ENCODE measurements around the gene NEU3. TPM values are rescaled to one million over a fixed set of nuclear protein-coding genes. Genes with fewer than 3 reads are reported as not detected.
"Not testable (repeated sequence)": the region's sequence is repeated elsewhere in the genome, so short reads cannot be mapped to it uniquely, and the experiment has no call there.

NEU3 gene
- total and polyA plus RNA-seq, 2 donors, result 9.3 to 14.4 TPM

DNA sequence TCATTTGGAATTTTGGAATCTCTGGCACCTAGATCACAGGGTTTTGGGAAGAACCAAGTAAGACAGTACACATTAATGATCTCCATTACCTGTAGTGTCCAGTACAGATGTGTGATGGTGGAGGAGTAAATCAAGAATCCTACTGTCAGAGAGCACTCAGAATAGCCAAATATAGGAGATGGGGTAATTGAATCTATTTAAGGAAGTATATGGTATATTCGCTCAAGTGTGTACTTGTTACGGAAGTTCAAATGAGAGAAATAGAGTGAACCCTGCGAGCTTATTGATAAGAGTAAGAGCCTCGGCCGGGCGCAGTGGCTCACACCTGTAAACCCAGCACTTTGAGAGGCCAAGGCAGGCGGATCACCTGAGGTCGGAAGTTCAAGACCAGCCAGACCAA is 37.5 kb upstream of the NEU3 start:
- H3K4me3 ChIP-seq (ENCODE audit: low read length in 2 of 2), result no peak overlapping the region

DNA sequence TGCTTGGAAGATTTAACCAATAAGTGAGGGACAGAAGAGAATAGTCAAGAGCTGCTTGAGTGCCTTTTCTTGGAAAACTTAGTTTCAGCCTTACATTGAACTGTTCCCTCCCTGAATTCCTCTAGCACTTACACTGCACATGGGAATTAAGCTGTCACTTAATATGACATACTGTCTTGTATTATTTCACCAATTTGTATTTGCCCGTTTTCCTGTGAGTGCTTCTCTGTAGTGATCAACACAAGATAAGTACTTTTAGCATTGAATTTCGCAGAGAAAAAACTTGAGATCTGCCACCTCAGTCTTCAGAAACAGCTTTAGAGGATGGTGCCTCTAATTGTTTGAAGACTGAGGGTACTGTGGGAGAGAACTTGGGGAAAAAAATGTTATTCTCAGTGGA is 36.0 kb upstream of the NEU3 start:
- DNase-seq (ENCODE audit: low read depth in 6 of 9, low spot score in 9 of 9), result no peak
- Histone ChIP-seq H3K27me3 (ENCODE audit: control insufficient read depth in 2 of 2, insufficient read depth in 1 of 2, low read length in 1 of 2) (no peaks in the 10 kb centered on the region), H3K9me3 (ENCODE audit: control insufficient read depth in 2 of 2, insufficient read depth in 1 of 2, low read length in 1 of 2) (no peaks in the 10 kb centered on the region), H3K4me1 (ENCODE audit: control insufficient read depth in 2 of 2, insufficient read depth in 2 of 2, low read length in 2 of 2) (peaks cover 12 to 14% of the 10 kb centered on the region in 2 donors), H3K36me3 (ENCODE audit: control insufficient read depth in 2 of 2, insufficient read depth in 2 of 2, low read length in 1 of 2) (peaks cover 0 to 24% of the 10 kb centered on the region in 2 donors), H3K27ac (ENCODE audit: low read depth in 1 of 2, low read length in 1 of 2) (no peak overlapping the region), H3K4me3 (ENCODE audit: low read length in 2 of 2) (no peak overlapping the region)
- 90% methylated on average over 2 of the region's 2 CpGs for WGBS

More for the DNA sequence above, 37.5 kb upstream of the NEU3 start:
- H3K27me3 ChIP-seq (ENCODE audit: control insufficient read depth in 2 of 2, insufficient read depth in 1 of 2, low read length in 1 of 2), result no peaks in the 10 kb centered on the region
- DNase-seq (ENCODE audit: low read depth in 6 of 9, low spot score in 9 of 9), result no peak
- no peaks in the 10 kb centered on the region for H3K9me3 ChIP-seq (ENCODE audit: control insufficient read depth in 2 of 2, insufficient read depth in 1 of 2, low read length in 1 of 2)
- peaks cover 12 to 14% of the 10 kb centered on the region in 2 donors for H3K4me1 ChIP-seq (ENCODE audit: control insufficient read depth in 2 of 2, insufficient read depth in 2 of 2, low read length in 2 of 2)
- peaks cover 0 to 20% of the 10 kb centered on the region in 2 donors for H3K36me3 ChIP-seq (ENCODE audit: control insufficient read depth in 2 of 2, insufficient read depth in 2 of 2, low read length in 1 of 2)
- 98% methylated on average over 8 of the region's 8 CpGs for WGBS
- no peak overlapping the region for H3K27ac ChIP-seq (ENCODE audit: low read depth in 1 of 2, low read length in 1 of 2)

DNA sequence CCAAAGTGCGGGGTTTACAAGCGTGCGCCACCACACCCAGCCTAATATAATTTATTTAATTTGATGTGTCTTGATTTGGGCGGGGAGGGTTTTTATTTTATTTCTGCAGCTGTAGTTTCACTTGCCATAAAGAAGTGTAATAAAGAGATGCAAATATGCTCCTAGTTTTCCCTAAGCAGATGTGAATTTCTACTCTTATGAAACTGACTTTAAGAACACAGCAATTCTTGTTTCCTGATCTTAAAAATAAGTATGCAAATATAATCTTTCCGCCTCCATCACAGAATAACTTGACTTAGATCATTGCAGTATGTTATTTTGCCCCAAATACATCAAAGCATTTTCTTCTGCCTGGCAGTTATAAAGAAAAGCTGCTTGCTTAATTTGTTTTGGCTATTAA is 35.3 kb upstream of the NEU3 start:
- DNase-seq (ENCODE audit: low read depth in 6 of 9, low spot score in 9 of 9), result no peak
- Histone ChIP-seq H3K4me1 (ENCODE audit: control insufficient read depth in 2 of 2, insufficient read depth in 2 of 2, low read length in 2 of 2) (peaks cover 11 to 14% of the 10 kb centered on the region in 2 donors), H3K27ac (ENCODE audit: low read depth in 1 of 2, low read length in 1 of 2) (no peak overlapping the region), H3K4me3 (ENCODE audit: low read length in 2 of 2) (no peak overlapping the region), H3K36me3 (ENCODE audit: control insufficient read depth in 2 of 2, insufficient read depth in 2 of 2, low read length in 1 of 2) (peaks cover 0 to 24% of the 10 kb centered on the region in 2 donors), H3K27me3 (ENCODE audit: control insufficient read depth in 2 of 2, insufficient read depth in 1 of 2, low read length in 1 of 2) (no peaks in the 10 kb centered on the region), H3K9me3 (ENCODE audit: control insufficient read depth in 2 of 2, insufficient read depth in 1 of 2, low read length in 1 of 2) (no peaks in the 10 kb centered on the region)
- 92% methylated on average over 5 of the region's 5 CpGs for WGBS

DNA sequence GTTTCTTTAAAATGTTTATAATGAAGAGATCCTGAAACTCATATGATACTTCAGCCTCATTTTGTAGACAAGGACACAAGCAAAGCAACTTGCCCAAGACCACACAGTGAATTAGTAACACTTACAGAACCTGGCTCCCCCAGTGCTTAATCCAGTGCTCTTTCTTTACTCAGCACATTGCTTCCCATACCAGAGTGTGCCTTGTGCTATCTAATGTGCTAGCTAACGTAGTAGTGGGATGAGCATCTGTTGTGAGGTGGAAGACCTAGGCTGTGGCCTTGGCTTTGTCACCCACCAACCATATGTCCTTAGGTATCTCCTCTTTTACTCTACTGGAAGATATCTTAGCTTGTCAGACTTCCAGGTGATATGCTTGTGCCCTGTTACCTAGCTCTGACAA is 34.5 kb upstream of the NEU3 start:
- Histone ChIP-seq H3K27me3 (ENCODE audit: control insufficient read depth in 2 of 2, insufficient read depth in 1 of 2, low read length in 1 of 2) (no peaks in the 10 kb centered on the region), H3K36me3 (ENCODE audit: control insufficient read depth in 2 of 2, insufficient read depth in 2 of 2, low read length in 1 of 2) (peaks cover 0 to 24% of the 10 kb centered on the region in 2 donors), H3K9me3 (ENCODE audit: control insufficient read depth in 2 of 2, insufficient read depth in 1 of 2, low read length in 1 of 2) (no peaks in the 10 kb centered on the region), H3K4me3 (ENCODE audit: low read length in 2 of 2) (no peak overlapping the region), H3K4me1 (ENCODE audit: control insufficient read depth in 2 of 2, insufficient read depth in 2 of 2, low read length in 2 of 2) (peaks cover 10 to 14% of the 10 kb centered on the region in 2 donors), H3K27ac (ENCODE audit: low read depth in 1 of 2, low read length in 1 of 2) (no peak overlapping the region)
- 100% methylated on average over 1 of the region's 1 CpG for WGBS
- DNase-seq (ENCODE audit: low read depth in 6 of 9, low spot score in 9 of 9), result no peak

DNA sequence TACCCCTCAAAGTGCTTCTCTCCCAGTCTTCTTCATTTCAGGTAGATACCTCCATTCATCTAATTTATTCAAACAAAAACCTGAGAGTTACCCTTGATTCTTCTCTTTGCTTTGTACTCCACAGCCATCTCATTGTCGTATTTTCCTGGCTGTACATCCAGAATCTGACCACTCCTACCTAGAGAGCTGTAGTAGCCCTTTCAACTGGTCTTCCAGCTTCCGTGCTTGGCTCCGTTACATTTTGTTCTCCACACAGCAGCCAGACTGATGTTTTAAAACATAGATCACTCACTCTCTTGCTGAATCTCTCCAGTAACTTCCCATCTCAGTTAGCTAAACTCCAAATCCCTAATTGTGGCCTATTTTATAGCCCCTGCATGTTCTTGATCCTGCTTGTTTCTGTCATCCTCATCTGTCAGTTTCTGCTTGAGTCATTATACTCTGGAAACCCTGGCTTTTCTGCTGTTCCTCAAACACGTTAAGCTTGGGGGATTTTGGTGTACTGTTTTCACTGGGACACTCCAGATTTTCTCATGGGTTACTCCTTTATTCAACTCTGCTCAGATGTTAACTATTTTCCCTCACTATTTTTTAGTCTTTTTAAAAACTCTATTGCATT is 32.2 kb upstream of the NEU3 start:
- Histone ChIP-seq H3K36me3 (ENCODE audit: control insufficient read depth in 2 of 2, insufficient read depth in 2 of 2, low read length in 1 of 2) (peaks cover 0 to 22% of the 10 kb centered on the region in 2 donors), H3K4me3 (ENCODE audit: low read length in 2 of 2) (no peak overlapping the region), H3K27ac (ENCODE audit: low read depth in 1 of 2, low read length in 1 of 2) (no peak overlapping the region), H3K27me3 (ENCODE audit: control insufficient read depth in 2 of 2, insufficient read depth in 1 of 2, low read length in 1 of 2) (no peaks in the 10 kb centered on the region), H3K9me3 (ENCODE audit: control insufficient read depth in 2 of 2, insufficient read depth in 1 of 2, low read length in 1 of 2) (no peaks in the 10 kb centered on the region), H3K4me1 (ENCODE audit: control insufficient read depth in 2 of 2, insufficient read depth in 2 of 2, low read length in 2 of 2) (peaks cover 0 to 6% of the 10 kb centered on the region in 2 donors)
- peak in 1 of 9 donors; percentile 10 for DNase-seq (ENCODE audit: low read depth in 6 of 9, low spot score in 9 of 9)
- WGBS, result 93% methylated on average over 4 of the region's 4 CpGs

DNA sequence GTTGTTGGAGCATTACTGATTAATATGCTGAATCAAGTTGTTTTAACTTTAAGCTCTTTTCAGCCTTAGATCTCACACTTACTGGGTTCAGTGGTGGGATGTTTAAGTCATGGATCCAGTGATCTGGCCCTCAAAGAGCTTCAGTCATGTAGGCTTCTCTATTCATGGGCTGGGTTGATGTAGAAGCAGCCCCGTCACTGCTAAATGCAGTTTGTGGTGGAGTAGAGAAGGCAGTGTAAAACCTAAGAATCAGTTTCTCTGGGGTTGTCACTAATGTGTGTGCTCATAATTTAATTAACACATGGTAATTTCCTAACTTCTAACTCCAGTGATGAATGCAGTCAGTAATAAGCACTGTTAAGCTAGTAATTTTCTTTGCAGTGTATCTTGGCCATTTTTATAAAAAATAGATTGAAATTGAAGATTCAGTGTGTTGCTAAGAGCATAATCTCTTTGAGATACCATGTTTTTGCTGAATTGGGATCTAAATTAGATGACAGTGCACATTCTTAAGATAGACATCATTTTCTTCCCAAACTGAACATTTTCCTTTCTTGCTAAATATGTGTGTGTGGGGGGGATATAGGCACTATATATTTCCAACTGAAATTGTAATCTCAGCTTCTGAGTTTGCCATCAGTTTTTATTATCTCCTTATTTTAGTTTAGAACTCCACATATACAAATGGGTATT is 30.6 kb upstream of the NEU3 start:
- 94% methylated on average over 1 of the region's 1 CpG for WGBS
- Histone ChIP-seq H3K9me3 (ENCODE audit: control insufficient read depth in 2 of 2, insufficient read depth in 1 of 2, low read length in 1 of 2) (no peaks in the 10 kb centered on the region), H3K27me3 (ENCODE audit: control insufficient read depth in 2 of 2, insufficient read depth in 1 of 2, low read length in 1 of 2) (no peaks in the 10 kb centered on the region), H3K4me1 (ENCODE audit: control insufficient read depth in 2 of 2, insufficient read depth in 2 of 2, low read length in 2 of 2) (peaks cover 0 to 2% of the 10 kb centered on the region in 2 donors), H3K4me3 (ENCODE audit: low read length in 2 of 2) (no peak overlapping the region), H3K27ac (ENCODE audit: low read depth in 1 of 2, low read length in 1 of 2) (no peak overlapping the region), H3K36me3 (ENCODE audit: control insufficient read depth in 2 of 2, insufficient read depth in 2 of 2, low read length in 1 of 2) (peaks cover 0 to 18% of the 10 kb centered on the region in 2 donors)
- no peak for DNase-seq (ENCODE audit: low read depth in 6 of 9, low spot score in 9 of 9)

DNA sequence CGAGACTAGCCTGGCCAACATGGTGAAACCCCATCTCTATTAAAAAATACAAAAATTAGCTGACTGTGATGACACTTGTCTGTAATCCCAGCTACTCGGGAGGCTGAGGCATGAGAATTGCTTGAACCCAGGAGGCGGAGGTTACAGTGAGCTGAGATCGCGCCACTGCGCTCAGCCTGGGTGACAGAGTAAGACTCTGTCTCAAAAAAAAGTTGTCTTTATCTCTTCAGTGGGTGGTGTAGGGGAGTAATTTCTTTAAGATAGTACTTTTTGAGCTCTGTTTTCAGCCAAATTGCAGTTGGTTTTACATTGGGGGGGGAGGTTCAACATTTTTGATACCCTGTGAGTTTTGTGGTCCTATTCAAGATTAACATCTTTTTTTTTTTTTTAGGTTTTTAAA is 28.6 kb upstream of the NEU3 start:
- not testable (repeated sequence) for H3K4me3 ChIP-seq (ENCODE audit: low read length in 2 of 2); H3K27ac ChIP-seq (ENCODE audit: low read depth in 1 of 2, low read length in 1 of 2); H3K4me1 ChIP-seq (ENCODE audit: control insufficient read depth in 2 of 2, insufficient read depth in 2 of 2, low read length in 2 of 2); H3K27me3 ChIP-seq (ENCODE audit: control insufficient read depth in 2 of 2, insufficient read depth in 1 of 2, low read length in 1 of 2); DNase-seq (ENCODE audit: low read depth in 6 of 9, low spot score in 9 of 9); H3K9me3 ChIP-seq (ENCODE audit: control insufficient read depth in 2 of 2, insufficient read depth in 1 of 2, low read length in 1 of 2)
- H3K36me3 ChIP-seq (ENCODE audit: control insufficient read depth in 2 of 2, insufficient read depth in 2 of 2, low read length in 1 of 2), result peaks cover 0 to 15% of the 10 kb centered on the region in 2 donors
- 97% methylated on average over 6 of the region's 6 CpGs for WGBS

DNA sequence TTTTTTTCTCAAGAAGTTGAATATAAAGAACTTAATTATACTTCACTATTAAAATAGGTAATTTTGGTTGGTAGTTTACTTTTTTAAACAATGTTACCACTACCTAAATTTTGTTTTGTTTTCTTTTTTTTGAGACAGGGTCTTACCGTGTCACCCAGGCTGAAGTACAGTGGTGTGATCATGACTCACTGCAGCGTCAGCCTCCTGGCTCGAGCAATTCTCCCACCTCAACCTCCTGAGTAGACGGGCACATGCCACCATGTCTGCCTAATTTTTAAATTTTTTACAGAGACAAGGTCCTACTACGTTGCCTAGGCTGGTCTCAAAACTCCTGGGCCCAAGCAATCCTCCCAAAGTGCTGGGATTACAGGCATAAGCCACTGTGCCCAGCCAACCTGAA is 22.1 kb upstream of the NEU3 start:
- no peaks in the 10 kb centered on the region for H3K9me3 ChIP-seq (ENCODE audit: control insufficient read depth in 2 of 2, insufficient read depth in 1 of 2, low read length in 1 of 2)
- WGBS, result 87% methylated on average over 5 of the region's 5 CpGs
- H3K27ac ChIP-seq (ENCODE audit: low read depth in 1 of 2, low read length in 1 of 2), result no peak overlapping the region
- no peaks in the 10 kb centered on the region for H3K27me3 ChIP-seq (ENCODE audit: control insufficient read depth in 2 of 2, insufficient read depth in 1 of 2, low read length in 1 of 2)
- no peak overlapping the region for H3K4me3 ChIP-seq (ENCODE audit: low read length in 2 of 2)
- no peak for DNase-seq (ENCODE audit: low read depth in 6 of 9, low spot score in 9 of 9)
- H3K4me1 ChIP-seq (ENCODE audit: control insufficient read depth in 2 of 2, insufficient read depth in 2 of 2, low read length in 2 of 2), result no peaks in the 10 kb centered on the region
- H3K36me3 ChIP-seq (ENCODE audit: control insufficient read depth in 2 of 2, insufficient read depth in 2 of 2, low read length in 1 of 2), result peaks cover 21 to 41% of the 10 kb centered on the region in 2 donors

DNA sequence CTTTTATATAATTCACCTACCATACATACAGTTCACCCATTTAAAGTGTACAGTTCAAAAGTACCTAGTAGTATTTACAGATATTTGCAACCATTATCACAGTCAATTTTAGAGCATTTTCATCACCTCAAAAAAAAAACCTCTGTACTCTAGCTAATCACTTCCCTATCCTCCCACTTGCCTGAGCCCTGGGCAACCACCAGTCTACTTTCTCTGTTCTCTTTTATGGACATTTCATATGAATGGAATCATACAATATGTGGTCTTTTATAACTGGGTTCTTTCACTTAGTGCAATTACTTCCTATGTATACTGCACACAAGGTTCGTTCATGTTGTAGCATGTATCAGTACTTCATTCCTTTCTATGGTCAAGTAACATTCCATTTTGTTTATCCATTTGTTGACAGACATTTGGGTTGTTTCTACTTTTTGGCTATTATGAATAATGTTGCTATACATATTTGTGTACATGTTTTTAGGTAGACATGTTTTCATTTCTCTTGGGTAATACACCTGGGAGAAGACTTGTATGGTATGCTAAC is 17.8 kb upstream of the NEU3 start:
- Histone ChIP-seq H3K27ac (ENCODE audit: low read depth in 1 of 2, low read length in 1 of 2) (no peak overlapping the region), H3K27me3 (ENCODE audit: control insufficient read depth in 2 of 2, insufficient read depth in 1 of 2, low read length in 1 of 2) (no peaks in the 10 kb centered on the region), H3K4me1 (ENCODE audit: control insufficient read depth in 2 of 2, insufficient read depth in 2 of 2, low read length in 2 of 2) (no peaks in the 10 kb centered on the region), H3K36me3 (ENCODE audit: control insufficient read depth in 2 of 2, insufficient read depth in 2 of 2, low read length in 1 of 2) (peaks cover 43 to 70% of the 10 kb centered on the region in 2 donors), H3K4me3 (ENCODE audit: low read length in 2 of 2) (no peak overlapping the region), H3K9me3 (ENCODE audit: control insufficient read depth in 2 of 2, insufficient read depth in 1 of 2, low read length in 1 of 2) (no peaks in the 10 kb centered on the region)
- DNase-seq (ENCODE audit: low read depth in 6 of 9, low spot score in 9 of 9), result no peak
- WGBS, result 92% methylated on average over 1 of the region's 1 CpG
